T-helper 2 cell (primary cell): ENCODE data around the gene CCL18.
"Not testable (repeated sequence)": the region's sequence is repeated elsewhere in the genome, so short reads cannot be mapped to it uniquely, and the experiment has no call there.

Experiments used
- DNase-seq, 5 experiments: peaks; one replicate each; pipeline versions ENCODE4 v3.0.0 to v3.0.0-alpha.2; 2012 to 2022

Gene CCL18

DNA sequence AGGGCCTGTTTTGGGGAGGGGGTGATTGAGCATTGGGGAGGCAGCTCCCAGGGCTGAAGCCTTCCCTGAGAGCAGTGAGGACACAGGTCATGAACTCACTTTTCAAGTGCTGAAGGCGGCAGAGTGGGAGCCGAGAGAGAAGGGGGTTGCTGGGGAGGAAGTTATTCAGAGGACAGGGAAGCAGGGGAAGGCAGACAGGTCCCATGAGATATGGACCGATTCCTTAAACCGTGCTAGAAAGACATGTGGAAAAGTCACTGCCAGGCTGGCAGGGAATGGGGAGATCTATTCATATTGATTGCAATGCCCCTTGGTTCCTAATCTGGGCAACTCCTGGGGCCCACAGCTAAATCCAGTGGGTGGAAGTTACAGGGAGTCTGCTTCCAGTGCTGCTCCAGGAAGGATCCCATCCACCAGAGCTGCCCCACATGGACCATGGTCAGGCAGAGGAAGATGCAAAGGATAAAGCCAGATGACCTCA is 40.7 kb downstream of the CCL18 start:
- DNase-seq: no peak

DNA sequence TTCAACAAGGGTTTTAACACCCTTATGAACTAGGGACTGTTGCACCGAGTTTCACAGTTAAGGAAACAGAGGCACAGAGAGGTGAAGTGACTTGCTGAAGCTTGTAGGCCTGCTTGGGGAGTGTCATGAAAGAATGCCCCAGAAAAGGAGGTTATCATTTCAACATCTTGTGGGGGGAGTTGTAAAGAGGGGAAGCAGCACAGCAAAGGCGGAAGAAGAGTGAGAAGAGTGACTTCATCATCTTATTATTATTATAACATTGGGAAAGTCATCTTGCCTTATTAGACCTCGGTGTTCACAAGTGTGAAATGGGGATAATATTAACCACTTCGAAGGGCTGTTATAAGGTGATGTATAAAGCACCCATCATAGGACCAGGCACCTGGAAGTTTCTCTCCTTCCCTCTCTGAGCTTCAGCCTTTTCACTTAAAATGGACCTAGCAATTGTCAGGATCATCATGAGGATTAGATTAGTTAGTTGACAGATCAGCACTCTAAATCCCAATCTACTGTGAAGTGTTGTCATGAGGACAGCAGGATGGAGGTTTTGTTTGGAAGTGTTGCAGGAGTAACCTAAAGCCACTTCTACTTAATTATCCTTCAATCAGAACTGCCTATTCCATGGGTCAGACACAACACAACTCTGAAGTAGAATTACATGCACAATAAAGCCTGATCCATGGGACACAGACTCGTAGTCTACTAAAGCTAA is 41.9 kb downstream of the CCL18 start:
- no peak for DNase-seq

DNA sequence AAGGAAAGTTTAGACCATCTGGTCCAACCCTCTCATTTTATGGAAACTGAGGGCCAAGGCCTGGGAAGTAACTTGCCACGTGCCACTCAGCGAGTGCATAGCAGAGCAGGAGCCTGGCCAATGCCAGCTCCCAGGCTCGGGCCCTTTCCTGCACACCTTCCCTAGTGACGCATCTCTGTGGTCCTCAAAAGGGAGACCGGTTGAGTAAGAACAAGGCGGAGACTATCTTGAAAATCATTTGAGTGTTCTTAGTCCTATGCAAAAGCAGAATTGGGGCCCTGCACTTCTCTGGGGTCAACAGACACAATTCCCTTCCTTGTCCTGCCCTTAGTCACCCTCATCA is 42.4 kb downstream of the CCL18 start:
- DNase-seq: no peak

- DNase-seq: peak in 1 of 5 experiments; percentile 53
Measured at GRCh38 chr17:36107660-36108059, 43.6 kb downstream of the CCL18 start.

- DNase-seq: not testable (repeated sequence)
Measured at GRCh38 chr17:36108265-36108664, 44.2 kb downstream of the CCL18 start.

GRCh38 chr17:36111068-36111490 is 47.0 kb downstream of the CCL18 start:
- no peak for DNase-seq

- DNase-seq: no peak
Measured at GRCh38 chr17:36112572-36112971, 48.5 kb downstream of the CCL18 start.

- not testable (repeated sequence) for DNase-seq
Measured at GRCh38 chr17:36113131-36113530, 49.1 kb downstream of the CCL18 start.

- not testable (repeated sequence) for DNase-seq
Measured at GRCh38 chr17:36114971-36115648, 51.0 kb downstream of the CCL18 start.

DNA sequence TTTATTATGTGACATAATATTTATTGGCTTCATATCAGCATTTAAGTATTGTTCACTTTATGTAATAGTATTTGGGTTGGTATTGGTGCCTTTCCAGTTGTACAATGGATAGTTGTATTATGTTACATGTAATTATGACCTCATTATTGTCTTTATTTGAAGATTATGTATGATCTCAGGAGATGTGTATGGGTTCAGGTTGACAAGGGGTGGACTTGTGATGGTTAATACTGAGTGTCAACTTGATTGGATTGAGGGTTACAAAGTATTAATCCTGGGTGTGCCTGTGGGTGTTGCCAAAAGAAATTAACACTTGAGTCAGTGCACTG is 51.5 kb downstream of the CCL18 start:
- not testable (repeated sequence) for DNase-seq

DNA sequence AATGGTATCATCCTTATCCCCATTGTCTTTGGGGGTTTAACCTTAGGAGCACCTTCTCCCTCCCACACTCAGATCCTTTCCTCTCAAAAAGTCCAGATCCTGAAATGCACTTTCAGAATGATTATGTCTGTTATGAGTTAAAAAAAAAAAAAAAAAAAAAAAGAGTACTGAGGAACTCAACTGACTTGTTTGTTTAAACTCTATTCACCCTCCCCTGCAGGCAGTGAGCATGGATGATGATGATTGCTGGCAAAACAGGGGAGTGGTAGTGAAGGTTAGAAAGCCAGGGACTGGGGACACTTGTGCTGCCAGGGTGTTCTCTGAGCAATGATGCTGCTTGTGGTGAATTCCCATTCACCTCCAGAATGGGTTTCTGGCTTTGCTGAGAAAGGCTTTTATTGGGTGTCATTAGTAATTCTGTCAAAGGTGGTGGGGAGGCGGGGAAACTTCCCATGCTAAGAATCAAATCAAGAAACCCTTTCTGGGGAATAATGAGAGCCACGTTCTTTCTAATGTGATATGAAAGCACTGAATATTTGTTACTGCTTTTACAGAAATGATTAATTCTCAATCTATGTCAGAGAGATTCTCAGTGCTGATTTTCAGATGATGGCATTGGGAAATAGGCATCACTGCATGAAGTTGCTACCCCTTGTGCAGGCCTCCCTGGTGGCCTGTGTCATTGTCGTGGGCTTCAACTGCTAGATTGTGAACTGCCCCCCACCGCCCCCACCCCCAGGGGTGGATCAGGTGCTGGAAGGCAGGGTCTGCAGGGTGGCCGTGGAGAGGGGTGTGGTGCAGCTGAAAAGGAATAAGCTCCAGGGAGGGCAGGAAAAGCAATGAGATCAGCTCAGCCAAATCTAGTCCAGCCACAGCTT is 53.7 kb downstream of the CCL18 start:
- no peak for DNase-seq

DNA sequence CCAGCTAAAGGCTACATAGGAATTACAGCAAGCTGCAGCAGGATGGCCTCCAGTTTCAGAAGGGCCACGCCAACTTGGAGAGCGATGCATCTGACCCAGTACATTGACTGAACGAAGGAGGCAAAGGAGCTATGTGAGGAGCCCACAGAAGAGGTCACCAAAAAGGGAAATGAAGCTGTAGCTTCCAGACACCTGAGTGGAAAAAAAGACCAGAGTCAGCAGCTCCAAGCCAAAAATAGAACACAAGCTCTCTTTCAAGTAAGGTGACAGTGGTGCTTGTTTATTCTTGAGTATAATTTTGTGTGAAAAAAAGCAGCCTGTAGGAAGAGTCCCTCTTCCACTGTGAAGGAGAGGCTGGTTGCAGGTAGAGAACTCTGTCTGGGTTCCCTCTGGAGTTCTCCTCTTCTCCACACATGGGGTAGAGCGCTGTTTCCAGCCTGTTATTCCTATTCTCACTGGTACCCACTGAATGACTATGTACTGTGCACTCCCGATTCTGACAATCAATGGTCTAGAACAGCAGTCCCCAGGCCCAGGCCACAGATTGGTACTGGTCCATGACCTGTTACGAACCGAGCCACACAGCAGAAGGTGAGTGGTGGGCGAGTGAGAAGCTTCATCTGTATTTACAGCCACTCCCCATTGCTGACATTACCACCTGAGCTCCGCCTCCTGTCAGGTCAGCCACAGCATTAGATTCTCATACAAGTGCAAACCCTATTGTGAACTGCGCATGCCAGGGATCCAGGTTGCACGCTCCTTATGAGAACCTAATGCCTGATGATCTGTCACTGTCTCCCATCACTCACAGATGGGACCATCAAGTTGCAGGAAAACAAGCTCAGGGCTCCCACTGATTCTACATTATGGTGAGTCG is 54.6 kb downstream of the CCL18 start:
- DNase-seq: no peak

DNA sequence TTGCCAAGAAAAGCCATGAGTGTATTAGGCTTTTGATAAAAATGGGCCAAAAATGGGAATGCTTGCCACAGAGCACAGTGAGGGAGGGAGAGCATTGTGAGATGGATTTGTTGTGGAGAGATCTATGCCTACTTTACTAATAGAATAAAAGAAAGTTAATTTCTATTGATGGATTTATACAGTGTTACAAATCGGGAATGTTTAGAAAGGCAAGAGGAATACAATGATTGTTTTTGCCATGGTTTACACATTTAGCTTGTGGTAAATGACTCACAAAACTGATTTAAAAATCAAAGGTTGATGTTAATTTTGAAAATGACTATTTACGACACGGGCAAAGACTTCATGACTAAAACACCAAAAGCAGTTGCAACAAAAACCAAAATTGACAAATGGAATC is 56.1 kb downstream of the CCL18 start:
- DNase-seq: no peak

GRCh38 chr17:36121099-36121498 is 57.0 kb downstream of the CCL18 start:
- not testable (repeated sequence) for DNase-seq
